ENCODE measurements around the gene C13orf46.
A peak's percentile ranks its signal among the peaks of the same experiment; 100 is the strongest.
"Not testable (repeated sequence)": the region's sequence is repeated elsewhere in the genome, so short reads cannot be mapped to it uniquely, and the experiment has no call there.

C13orf46 gene

GRCh38 chr13:113991676-113992179 lies 17.9 kb upstream of the C13orf46 start:
- DNase-seq, result no peak

GRCh38 chr13:113991191-113991669 lies 17.4 kb upstream of the C13orf46 start:
- no peak for DNase-seq

DNA sequence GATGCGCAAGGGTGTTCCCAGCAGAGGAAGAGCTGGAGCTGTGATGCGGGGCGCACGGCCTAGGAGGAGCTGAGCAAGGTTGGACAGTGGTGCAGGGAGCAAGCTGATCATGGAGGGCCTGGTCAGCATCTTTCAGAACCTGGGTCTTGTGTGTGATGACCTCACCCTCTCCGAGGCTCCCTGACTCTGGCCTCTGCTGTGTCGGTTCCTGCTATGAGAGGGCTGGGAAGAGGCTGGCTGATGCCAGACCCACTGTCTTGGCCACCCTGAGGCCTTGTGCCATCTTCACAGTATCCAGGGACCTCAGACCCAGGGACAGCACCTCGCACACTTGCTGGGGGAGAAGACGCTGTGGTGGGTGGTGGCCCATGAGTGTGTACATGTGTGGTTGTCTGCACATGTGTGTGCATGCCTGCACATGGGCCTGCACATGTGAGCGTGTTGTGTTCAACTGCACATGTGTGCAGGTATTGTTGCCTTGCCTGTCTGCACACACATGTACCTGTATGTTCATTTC lies 16.5 kb upstream of the C13orf46 start:
- no peak for DNase-seq

DNA sequence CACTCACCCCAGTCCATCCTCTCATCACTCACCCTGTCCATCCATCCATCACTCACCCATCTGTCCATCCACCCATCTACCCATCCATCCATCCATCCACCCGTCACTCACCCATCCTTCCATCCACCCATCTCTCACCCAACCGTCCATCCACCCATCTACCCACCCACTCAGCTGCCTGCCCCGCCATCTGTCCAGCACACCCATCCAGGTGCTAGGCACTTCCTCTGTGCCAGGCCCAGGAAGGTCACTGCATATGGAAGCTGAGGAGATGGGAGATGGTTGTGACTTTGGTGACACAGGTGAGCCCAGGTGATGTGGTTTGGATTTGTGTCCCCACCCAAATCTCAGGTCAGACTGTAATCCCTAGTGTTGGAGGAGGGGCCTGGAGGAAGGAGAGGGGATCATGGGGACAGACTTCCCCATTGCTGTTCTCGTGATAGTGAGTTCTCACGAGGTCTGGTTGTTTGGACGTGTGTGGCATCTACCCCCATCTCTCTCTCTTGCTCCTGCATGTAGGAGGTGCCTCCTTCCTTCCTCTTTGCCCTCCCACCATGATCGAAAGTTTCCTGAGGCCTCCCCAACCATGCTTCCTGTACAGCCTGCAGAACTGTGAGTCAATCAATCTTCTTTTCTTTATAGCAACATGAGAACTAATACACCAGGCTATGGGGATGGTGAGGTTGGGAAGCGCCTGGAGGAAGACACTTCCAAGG lies 15.9 kb upstream of the C13orf46 start:
- DNase-seq, result no peak

DNA sequence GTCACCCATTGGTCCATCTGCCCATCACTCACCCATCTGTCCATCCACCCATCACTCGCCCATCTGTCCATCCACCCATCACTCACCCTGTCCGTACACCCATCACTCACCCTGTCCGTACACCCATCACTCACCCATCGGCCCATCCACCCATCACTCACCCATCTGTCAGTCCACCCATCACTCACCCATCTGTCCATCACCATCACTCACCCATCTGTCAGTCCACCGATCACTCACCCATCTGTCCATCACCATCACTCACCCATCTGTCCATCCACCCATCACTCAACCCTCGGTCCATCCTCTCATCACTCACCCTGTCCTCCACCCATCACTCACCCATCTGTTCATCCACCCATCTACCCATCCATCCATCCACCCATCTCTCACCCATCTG lies 15.0 kb upstream of the C13orf46 start:
- not testable (repeated sequence) for DNase-seq

GRCh38 chr13:113982296-113982661 lies 8.4 kb upstream of the C13orf46 start:
- no peak for DNase-seq

- no peak for DNase-seq
Observed at GRCh38 chr13:113981611-113982295, 7.9 kb upstream of the C13orf46 start.

- DNase-seq, result peak; percentile 33
Observed at GRCh38 chr13:113981194-113981605, 7.3 kb upstream of the C13orf46 start.

- no peak for DNase-seq
Observed at GRCh38 chr13:113980489-113981064, 6.7 kb upstream of the C13orf46 start.

DNA sequence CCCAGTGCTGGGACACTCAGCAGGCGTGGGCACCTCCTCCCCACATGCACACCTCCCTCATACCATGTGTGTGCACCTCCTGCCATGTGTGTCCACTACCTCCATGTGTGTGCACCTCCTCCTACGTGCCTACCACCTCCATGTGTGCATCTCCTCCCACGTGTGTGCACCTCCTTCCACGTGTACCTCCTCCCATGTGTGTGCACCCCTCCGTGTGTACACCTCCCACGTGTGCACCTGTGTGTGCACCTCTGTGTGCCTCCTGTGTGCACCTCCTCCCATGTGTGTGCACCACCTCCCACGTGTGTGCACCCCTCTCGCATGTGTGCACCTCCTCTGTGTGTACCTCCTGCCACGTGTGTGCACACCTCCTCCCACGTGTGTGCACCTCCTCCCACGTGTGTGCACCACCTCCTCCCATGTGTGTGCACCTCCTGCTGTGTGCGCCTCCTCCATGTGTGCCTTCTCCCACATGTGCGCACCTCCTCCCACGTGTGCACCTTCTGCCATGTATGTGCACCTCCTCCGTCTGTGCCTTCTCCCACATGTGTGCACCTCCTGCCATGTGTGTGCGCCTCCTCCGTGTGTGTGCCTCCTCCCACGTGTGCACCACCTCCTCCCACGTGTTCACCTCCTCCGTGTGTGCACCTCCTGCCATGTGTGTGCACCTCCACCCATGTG lies 6.1 kb upstream of the C13orf46 start:
- no peak for DNase-seq

DNA sequence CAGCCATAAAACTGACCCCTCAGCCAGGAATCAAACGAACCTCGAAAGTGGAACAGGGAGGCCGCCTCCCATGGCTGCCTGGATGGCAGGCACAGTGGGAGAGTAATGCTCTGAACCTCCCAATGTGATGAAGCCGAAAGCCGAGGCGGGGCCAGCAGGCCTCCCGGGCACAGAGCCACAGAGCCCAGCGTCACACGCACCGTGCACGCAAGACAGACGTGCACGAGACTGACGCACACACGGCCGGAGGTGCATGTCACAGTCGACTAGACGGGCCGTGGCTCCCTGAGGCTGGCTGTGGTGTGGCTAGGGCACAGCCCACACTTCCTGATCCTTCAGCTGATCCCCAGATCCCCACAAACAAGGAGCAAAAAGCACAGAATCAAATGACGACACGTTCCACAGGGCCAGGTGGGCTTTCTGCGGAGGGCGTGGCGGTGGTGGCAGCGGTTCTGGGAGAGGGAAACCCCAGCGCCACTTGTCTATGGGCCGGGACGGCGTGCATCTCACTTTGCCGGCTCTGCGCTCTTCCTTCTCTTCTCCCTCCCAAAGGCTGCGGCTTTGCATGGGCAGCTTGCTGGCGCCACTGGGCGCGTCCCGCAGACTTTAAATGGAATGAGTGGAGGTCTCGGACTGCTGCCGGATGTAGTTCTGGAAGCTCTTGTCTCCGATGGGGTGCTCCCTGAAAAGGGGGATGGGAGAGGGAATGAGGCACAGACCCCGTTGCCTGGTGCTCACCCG lies 5.0 kb upstream of the C13orf46 start:
- no peak for DNase-seq

DNA sequence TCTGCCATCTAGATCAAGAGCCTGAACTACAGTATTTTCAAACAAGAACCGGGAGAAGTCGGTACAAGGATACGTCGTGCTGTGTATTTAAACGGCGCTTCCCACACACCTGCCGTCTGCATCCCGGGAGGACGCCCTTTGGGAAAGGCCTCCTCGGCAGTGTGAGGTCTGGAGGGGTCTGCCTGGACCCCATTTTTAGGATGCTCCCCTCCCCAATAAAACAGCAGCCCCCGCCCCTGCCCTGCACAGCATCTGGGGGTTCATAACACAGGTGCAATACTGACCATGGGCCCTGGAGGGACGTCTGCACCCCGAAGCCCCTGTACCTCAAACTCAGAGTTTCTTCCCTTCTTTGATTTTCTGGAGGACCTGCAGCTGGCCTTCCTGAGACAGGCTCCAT lies 4.1 kb upstream of the C13orf46 start:
- no peak for DNase-seq

DNA sequence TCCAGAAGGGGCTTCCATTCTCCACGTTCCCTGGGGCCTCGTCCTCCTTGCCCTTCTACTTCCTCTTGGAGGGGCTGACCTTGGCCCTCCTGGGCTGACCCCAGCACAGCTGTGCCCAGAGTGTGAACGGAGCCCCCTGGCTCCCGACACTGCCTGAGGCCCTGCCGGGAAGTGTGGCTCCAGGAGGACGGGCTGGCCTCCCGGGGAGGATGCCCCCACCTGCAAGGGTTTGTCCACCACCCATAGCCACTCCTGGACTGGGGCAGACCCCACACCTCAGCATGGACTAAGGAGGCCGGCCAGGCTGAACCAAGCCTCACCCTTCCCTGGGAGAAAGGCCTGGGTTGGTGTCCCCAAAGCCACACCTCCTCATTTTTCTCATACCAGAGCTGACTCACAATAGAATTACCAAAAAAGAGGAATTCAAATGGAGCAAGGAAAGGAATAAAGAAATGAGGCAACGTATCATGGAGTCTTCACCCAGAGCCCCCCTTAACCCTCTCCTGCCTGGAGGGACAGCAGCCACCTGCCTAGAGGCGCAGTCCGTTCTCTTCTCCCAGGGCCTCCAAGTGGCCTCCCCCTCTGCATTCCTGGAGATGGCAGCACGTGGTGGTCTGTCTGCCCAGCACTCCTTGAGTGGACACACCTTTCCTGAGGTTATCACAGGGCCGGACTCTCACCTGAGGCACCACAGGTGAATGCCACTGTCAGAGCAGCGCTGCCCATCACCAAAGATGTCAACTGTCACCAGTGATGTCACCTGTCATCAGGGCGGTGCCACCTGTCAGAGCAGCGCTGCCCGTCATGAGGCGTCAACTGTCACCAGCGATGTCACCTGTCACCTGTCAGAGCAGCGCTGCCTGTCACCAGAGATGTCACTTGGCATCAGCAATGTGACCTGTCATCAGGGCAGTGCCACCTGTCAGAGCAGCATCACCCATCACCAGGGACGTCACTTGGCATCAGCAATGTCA lies 3.1 kb upstream of the C13orf46 start:
- peak; percentile 85 for DNase-seq

- no peak for DNase-seq
Observed at GRCh38 chr13:113975416-113975815, 1.5 kb upstream of the C13orf46 start.

- DNase-seq, result no peak
Observed at GRCh38 chr13:113974304-113975281, 717 bp upstream of the C13orf46 start.

- DNase-seq, result no peak
Observed at GRCh38 chr13:113972451-113973217, 1.2 kb downstream of the C13orf46 start.

GRCh38 chr13:113971471-113972231 lies 2.2 kb downstream of the C13orf46 start:
- DNase-seq, result no peak

All from fibroblast of skin of scalp (primary cell).